DMS153 treated with DMSO at 0.1 percent for 48 hours (cell line): ENCODE measurements around the gene B4GALT1.
"Not testable (repeated sequence)": the region's sequence is repeated elsewhere in the genome, so short reads cannot be mapped to it uniquely, and the experiment has no call there.

Experiments used
- DNase-seq: peaks from one replicate; lab custom pipeline; 2025; ENCODE audit not compliant: unreplicated experiment; lab: John Stamatoyannopoulos, UW

The B4GALT1 gene

GRCh38 chr9:33163433-33164137 is 3.6 kb downstream of the B4GALT1 start:
- no peak for DNase-seq

GRCh38 chr9:33162721-33163311 is 4.3 kb downstream of the B4GALT1 start:
- DNase-seq: no peak

- no peak for DNase-seq
Measured at GRCh38 chr9:33161589-33162132, 5.5 kb downstream of the B4GALT1 start.

DNA sequence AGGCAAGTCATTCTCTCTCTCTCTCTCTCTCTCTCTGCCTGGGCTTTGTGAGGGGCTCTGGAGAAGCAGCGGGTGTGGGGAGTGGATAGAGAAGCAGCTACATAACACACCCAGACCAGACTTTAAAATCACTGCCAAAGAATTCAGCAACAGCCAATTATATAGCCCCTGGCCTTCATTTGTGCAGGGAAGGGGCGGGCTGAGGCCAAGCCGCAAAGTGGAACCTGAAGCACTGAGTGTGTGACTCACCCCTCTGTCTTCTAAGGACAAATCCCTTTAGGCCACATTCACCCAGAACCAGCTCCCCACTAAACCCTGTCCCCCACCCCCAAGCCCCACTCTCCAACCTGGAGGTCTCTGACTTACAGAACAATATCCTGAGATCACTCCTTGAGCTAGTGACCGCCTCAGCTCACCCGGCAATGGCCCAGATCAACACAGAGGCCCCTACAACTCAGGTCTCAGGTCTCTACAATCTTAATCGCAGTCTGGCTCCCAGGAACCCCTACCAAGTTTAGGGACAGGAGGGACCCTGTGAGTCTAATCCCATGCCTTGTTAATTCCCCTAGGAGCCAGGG is 6.0 kb downstream of the B4GALT1 start:
- DNase-seq: no peak

DNA sequence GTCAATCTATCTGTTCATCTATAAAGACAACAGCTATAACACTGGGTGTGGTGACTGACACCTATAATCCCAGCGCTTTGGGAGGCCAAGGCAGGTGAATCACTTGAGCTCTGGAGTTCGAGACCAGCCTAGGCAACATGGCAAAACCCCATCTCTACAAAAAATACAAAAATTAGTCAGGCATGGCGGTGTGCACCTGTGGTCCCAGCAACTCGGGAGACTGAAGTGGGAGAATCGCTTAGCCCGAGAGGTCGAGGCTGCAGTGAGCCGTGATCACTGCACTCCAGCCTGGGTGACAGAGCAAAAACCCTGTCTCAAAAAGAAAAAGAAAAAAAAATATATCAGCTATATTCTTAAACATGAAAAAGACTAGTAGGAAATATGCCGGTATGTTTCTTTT is 6.7 kb downstream of the B4GALT1 start:
- DNase-seq: not testable (repeated sequence)

GRCh38 chr9:33159777-33160127 is 7.4 kb downstream of the B4GALT1 start:
- no peak for DNase-seq

GRCh38 chr9:33158843-33159776 is 8.0 kb downstream of the B4GALT1 start:
- no peak for DNase-seq

DNA sequence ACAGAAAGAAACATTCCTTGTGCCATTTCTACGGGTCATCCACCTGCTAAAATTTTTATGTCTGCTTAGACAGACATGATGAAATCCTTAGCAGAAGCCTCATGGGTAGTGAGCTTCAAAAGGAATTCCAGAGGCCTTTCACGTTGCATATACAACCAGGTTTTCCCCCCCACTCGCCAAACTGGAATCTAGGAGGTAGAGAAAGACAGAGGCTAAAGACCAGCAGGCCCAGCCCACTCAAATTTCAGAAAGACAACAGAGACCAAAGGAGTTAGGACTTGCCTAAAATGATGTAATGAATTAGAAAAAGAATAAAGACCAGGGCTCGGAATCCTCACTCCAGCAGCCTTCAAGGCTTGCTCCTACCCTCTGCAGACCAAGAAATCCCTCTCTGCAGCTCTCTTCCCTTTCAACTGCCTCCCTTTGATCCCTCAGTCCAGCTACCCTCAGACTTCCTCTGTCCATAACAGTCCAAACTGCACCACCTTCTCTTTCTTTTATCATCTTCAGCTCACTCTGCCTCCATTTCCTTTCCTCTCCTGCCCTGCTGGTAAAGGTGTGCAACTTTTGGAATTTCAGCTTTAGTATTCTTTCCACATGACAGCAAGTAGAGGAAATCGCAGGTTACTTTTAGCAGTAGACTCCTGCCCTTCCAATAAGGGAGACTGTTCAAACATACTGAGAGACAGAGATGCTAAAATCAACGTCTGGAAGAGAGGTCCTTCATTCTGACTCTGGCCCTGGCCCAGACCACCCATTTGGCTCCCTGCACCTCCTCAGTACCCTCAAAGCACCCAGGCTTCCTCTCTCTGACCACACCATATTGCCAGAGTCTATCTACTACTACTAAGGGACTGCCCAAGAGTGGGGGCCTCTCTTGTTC is 8.9 kb downstream of the B4GALT1 start:
- no peak for DNase-seq

- DNase-seq: no peak
Measured at GRCh38 chr9:33155393-33155792, 11.7 kb downstream of the B4GALT1 start.

GRCh38 chr9:33154371-33154770 is 12.8 kb downstream of the B4GALT1 start:
- no peak for DNase-seq

GRCh38 chr9:33153666-33154065 is 13.5 kb downstream of the B4GALT1 start:
- DNase-seq: no peak

DNA sequence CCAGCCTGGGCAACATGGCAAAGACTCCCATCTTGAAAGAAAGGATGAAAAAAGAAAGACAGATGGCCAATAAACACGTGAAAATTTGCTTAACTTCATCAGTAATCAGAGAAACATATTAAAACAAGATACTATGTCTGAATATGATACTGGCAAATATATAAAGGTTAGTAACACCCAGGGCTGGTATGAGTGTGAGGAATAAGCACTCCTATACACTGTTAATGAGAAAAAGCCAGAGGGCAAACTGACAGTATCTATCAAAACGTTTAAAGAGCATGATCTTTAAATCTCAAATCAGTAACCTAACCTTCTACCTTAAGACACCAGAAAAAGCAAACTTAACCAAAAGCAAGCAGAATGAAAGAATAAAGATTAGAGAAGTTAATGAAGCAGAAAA is 14.1 kb downstream of the B4GALT1 start:
- DNase-seq: no peak

DNA sequence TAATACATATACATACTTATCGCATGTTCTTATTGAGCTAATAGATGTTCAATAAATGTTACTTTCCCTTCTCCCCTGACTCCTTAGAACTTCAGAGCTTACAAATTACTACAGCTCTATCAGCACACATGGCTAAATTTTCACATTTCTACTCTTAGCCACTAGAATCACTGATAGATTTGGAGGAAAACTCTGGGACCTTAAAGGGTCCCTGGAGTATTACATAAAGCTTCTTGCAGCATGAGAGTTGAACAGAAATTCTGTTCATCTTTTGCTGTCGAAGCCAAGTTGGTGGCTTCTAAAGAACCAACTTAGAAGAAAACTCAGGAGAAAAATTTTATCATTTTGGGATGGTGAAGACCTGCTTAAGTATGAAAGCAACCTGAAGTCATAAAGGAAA is 15.5 kb downstream of the B4GALT1 start:
- DNase-seq: no peak

DNA sequence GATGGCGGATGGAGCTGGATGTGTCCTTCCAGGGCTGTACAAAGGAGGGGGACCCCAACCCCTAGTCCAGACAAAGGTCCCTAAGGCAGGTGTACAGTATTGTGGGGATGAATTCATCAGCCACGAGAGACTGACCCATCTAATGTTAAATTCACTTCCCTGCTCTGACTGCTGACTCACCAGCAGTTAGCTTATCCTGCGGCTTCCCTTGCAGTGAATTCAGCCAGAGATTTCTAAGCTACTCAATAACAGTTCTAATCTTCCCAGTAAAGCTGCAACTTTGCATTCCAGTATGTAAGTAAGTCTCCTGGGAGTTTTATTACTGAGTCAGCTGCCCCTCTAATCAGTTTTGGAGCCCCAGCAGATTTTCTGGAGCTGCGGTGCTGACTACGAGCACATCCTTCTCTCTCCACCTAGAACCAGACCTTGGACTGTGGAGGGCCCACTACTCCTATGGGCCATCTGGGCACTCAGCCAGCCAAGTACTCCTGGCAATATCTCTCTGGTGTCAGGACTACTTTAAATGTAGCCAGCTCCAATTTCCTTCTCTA is 16.1 kb downstream of the B4GALT1 start:
- no peak for DNase-seq

GRCh38 chr9:33148367-33149014 is 18.6 kb downstream of the B4GALT1 start:
- DNase-seq: no peak

DNA sequence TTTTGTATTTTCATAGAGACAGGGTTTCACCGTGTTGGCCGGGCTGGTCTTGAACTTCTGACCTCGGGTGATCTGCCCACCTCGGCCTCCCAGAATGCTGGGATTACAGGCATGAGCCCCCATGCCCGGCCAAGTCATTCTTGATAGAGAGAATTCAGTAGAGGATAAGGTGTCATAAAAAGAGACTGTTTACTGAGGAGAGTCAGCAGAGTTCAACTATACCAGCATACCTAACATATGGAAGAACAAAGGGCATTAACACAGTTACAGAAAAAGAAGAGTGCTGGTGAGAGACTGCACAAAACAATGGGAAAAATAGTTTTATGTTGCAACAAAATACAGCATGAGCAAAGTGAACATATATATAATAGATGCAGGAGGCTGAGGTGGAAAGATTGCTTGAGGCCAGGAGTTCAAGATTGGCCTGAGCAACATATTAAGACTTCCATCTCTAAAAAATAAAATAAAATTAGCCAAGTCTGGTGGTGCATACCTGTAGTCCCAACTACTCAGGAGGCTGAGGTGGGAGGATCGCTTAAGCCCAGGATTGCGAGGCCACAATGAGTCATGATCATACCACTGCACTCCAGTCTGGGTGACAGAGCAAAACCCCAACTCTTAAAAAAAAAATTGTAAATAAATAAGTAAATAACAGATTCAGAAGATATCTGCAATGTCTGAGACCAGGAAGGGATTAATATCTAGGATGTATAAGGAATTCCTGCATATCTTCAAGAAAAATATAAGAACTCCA is 19.5 kb downstream of the B4GALT1 start:
- DNase-seq: no peak

- no peak for DNase-seq
Measured at GRCh38 chr9:33146298-33146697, 20.8 kb downstream of the B4GALT1 start.

DNA sequence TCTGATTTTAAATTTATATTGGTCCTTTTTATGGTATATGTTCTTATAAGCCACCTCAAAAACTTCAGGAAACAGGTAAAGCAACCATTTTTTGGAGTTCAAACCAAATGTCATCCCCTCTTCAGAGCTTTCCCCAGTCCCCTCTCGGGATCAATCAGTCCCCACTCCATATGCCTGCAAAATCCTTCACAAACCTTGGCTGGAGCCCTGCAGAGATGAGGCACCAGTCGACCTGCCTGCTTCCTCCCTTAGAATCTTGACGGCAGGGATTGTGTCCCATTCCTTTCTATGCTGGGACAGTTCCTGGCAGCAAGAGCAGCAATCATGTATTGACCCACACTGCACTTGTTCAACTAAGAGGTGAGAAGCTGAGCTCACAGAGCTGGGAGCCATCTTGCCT is 22.6 kb downstream of the B4GALT1 start:
- DNase-seq: no peak

- no peak for DNase-seq
Measured at GRCh38 chr9:33143241-33143661, 23.9 kb downstream of the B4GALT1 start.
